ENCODE results near the gene SLC43A2. TPM values are rescaled to one million over a fixed set of nuclear protein-coding genes. Genes with fewer than 3 reads are reported as not detected.

The SLC43A2 gene
- polyA plus RNA-seq, 2 of the 4 experiments (the other 2 are of a cell fraction) = 3.5 to 7.0 TPM

- ChIA-PET CTCF (interaction anchor here (0.8 to 8.5 kb wide), 11 partner anchors 13 to 78 kb away, joined by 3 to 82 read pairs (median 6); partner anchors contain the start of genes RILP, SCARF1 and SLC43A2), POLR2A (interaction anchor here (1.0 to 1.7 kb wide), 5 partner anchors 13 to 75 kb away, joined by 3 to 13 read pairs (median 4); partner anchors contain the start of genes INPP5K, PITPNA and SLC43A2)
- Histone ChIP-seq H3K4me1 (peaks cover 34% of the 10 kb centered on the region), H3K9me3 (no peaks in the 10 kb centered on the region), H3K4me3 (0 out of 3 replicates have a peak overlapping the region, but pooled peaks have one; percentile 4), H3K27ac (peak overlapping the region; percentile 76 to 84), H3K4me2 (peak overlapping the region; percentile 90)
- TF ChIP-seq HOXB5 (CRISPR knock-in tag; IDR thresholded peaks at IDR 0.05) (no peak), CBX8 (IDR thresholded peaks at IDR 0.05) (no peak), REST (IDR thresholded peaks at IDR 0.05) (no peak), RARB (CRISPR knock-in tag; IDR thresholded peaks at IDR 0.05) (no peak), CHD4 (IDR thresholded peaks at IDR 0.05; ENCODE audit: borderline replicate concordance) (no peak), BHLHE40 (IDR thresholded peaks at IDR 0.05; ENCODE audit: low read depth, low read length) (no peak), JUNB (IDR thresholded peaks at IDR 0.05) (no peak), USF2 (IDR thresholded peaks at IDR 0.05) (no peak), CEBPB (IDR thresholded peaks at IDR 0.05) (no peak), ZC3H11A (IDR thresholded peaks at IDR 0.05) (no peak), MAZ (IDR thresholded peaks at IDR 0.05; ENCODE audit: borderline replicate concordance, low read depth, low read length) (no peak), FOSB (CRISPR knock-in tag; IDR thresholded peaks at IDR 0.05) (no peak), NR3C1 (IDR thresholded peaks at IDR 0.05) (no peak), JUN (IDR thresholded peaks at IDR 0.05) (no peak)
- DNase-seq (ENCODE audit: low read depth in 1 of 2, low spot score in 1 of 2) (no peak), FAIRE-seq (no peak), ATAC-seq (no peak; a peak in 2 of 6 replicates)
- 79% methylated on average over 32 of the region's 38 CpGs for WGBS (ENCODE audit: missing lambda C conversion rate)
Measured at GRCh38 chr17:1590747-1591473, 37.7 kb downstream of the SLC43A2 start.

GRCh38 chr17:1590029-1590746, 38.4 kb downstream of the SLC43A2 start:
- Histone ChIP-seq H3K4me3 (peak overlapping the region; percentile 22; the same call in 1 of the 3 replicates), H3K27ac (peak overlapping the region; percentile 76 to 84), H3K9me3 (no peaks in the 10 kb centered on the region), H3K4me1 (peaks cover 42% of the 10 kb centered on the region), H3K4me2 (peak overlapping the region; percentile 90)
- WGBS (ENCODE audit: missing lambda C conversion rate) = 11% methylated on average over 19 of the region's 19 CpGs
- ChIA-PET POLR2A (interaction anchor here (1.0 to 1.7 kb wide), 6 partner anchors 13 to 126 kb away, joined by 3 to 13 read pairs (median 4); partner anchors contain the start of genes INPP5K, PITPNA and SLC43A2), CTCF (interaction anchor here (0.6 to 8.5 kb wide), 13 partner anchors 10 to 197 kb away, joined by 3 to 82 read pairs (median 6); partner anchors contain the start of genes RILP, SCARF1 and SLC43A2)
- ATAC-seq = peak; percentile 88 to 93
- FAIRE-seq = peak; percentile 100
- DNase-seq (ENCODE audit: low read depth in 1 of 2, low spot score in 1 of 2) = peak; percentile 90 to 99
- TF ChIP-seq ZFP36 (IDR thresholded peaks at IDR 0.05; ENCODE audit: borderline replicate concordance, partially characterized antibody) (no peak), CTCF (IDR thresholded peaks at IDR 0.05) (no peak), ATOH8 (CRISPR knock-in tag; IDR thresholded peaks at IDR 0.05; ENCODE audit: low read depth) (no peak), RARB (CRISPR knock-in tag; IDR thresholded peaks at IDR 0.05) (no peak), ZNF302 (CRISPR knock-in tag; IDR thresholded peaks at IDR 0.05) (no peak), FOSB (CRISPR knock-in tag; IDR thresholded peaks at IDR 0.05) (no peak), HEYL (CRISPR knock-in tag; IDR thresholded peaks at IDR 0.05) (no peak), FOXS1 (CRISPR knock-in tag; IDR thresholded peaks at IDR 0.05) (no peak), CHD2 (IDR thresholded peaks at IDR 0.05; ENCODE audit: low read length, partially characterized antibody) (no peak), TFCP2L1 (CRISPR knock-in tag; IDR thresholded peaks at IDR 0.05) (no peak), GATA3 (IDR thresholded peaks at IDR 0.05; ENCODE audit: borderline replicate concordance) (peak; percentile 90; the same call in 1 of the 2 replicates), MAZ (IDR thresholded peaks at IDR 0.05; ENCODE audit: borderline replicate concordance, low read depth, low read length) (no peak), SREBF2 (IDR thresholded peaks at IDR 0.05) (no peak), NR3C1 (IDR thresholded peaks at IDR 0.05) (no peak), MAFK (IDR thresholded peaks at IDR 0.05; ENCODE audit: partially characterized antibody) (peak; percentile 90), KDM5A (IDR thresholded peaks at IDR 0.05) (no peak), MAX (IDR thresholded peaks at IDR 0.05) (peak; percentile 75), ZSCAN20 (CRISPR knock-in tag; IDR thresholded peaks at IDR 0.05) (no peak), RAD21 (conservative IDR thresholded peaks at IDR 0.05 in 1 of 2, IDR thresholded peaks at IDR 0.05 in 1 of 2) (no peak; a peak in 2 of 5 replicates)
